GM21737 (cell line): ENCODE measurements around the gene HEG1.
A peak's percentile ranks its signal among the peaks of the same experiment; 100 is the strongest.

Experiments used
- ATAC-seq: cut with Tn5 transposase; IDR thresholded peaks from one replicate; pipeline ENCODE4 v1.9.1; 2021; ENCODE audit warnings: mild to moderate bottlenecking, moderate library complexity; ENCODE audit not compliant: unreplicated experiment

HEG1 gene

DNA sequence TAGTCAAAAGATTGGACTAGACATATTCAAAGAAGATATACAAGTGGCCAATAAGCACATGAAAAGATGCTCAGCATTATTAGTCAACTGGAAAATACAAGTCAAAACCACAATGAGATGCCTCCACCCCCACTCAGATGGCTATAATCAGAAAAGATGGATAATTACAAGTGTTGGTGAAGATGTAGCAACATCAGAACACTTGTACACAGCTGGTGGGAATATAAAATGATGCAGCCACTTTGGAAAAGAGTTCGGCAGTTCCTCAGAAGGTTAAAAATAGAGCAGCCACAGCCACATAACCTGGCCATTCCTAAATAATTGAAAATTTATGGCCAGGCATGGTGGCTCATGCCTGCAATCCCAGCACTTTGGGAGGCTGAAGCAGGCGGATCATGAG, 38.4 kb downstream of the HEG1 start:
- no peak for ATAC-seq

DNA sequence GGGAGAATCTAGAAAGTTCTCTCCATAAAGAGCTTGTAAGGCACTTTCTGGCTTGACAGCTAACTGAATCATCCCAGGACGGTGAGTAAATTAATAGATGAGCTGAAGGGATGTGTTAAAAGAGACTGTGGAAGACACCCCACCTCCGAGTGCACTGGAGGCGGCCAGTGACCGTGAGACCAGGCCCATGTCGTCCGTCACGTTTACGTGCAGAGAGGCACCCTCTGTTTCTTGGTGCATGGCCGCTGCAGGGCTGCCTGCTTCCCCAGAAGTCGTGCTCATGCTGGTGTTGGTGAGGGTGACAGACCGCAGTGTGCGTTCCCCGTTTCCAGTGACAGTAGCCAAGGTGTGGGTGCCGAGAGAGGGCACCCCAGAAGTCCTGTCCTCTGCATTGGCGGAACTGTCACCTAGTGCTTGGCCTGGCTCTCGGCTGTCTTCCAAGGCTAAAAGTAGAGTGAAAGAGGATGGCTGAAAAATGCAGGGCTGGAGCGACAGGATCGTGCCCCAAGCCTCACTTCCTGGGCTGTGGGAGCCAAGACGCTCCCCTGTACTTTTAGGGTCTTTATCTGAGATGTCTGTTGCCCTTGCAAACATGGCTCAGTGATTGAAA, 41.1 kb downstream of the HEG1 start:
- no peak for ATAC-seq

- ATAC-seq = no peak
Observed at GRCh38 chr3:125013095-125013494, 42.7 kb downstream of the HEG1 start.

- no peak for ATAC-seq
Observed at GRCh38 chr3:125011941-125012340, 43.9 kb downstream of the HEG1 start.

DNA sequence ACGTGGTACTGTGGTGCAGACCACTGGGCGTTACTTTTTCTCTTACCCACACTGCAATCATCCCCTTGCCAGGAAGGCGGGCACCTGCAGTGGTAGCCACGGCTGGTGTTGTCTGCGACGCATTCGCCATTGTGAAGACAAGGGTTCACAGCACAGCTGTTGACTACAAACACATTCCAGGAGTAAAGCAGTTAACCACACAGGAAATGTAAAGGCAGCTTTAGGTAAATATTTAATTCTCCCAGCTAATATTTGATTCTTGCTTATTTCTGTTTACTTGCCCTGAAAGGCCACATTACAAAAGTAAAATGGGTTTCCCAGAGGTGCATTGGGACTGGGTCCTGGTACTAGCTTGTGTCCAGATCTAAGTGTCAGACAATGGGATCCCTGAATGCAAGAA, 45.4 kb downstream of the HEG1 start:
- ATAC-seq = no peak

GRCh38 chr3:125008766-125009165, 47.0 kb downstream of the HEG1 start:
- no peak for ATAC-seq

GRCh38 chr3:125006291-125006731, 49.5 kb downstream of the HEG1 start:
- no peak for ATAC-seq

- ATAC-seq = no peak
Observed at GRCh38 chr3:125005676-125006075, 50.1 kb downstream of the HEG1 start.

DNA sequence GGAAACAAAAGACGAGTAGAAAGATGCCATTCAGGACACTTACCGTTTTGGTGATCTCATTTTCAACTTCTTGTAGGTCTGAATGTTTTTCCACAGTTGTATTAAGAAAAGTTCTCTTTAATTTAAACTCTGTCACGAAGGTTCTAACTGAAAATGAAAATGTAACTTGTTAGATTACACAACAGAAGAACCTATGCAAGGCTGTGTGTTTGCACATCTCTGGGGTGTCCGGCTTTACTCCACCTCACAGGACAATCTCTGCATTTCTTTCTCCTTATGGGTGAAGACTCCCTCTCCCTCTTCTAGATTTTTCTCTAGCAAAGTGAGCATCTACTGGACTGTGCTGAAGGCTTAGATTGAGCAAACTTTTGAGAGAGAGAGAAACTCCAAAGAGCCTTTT, 50.6 kb downstream of the HEG1 start:
- ATAC-seq = no peak

GRCh38 chr3:125003859-125004595, 51.8 kb downstream of the HEG1 start:
- no peak for ATAC-seq

DNA sequence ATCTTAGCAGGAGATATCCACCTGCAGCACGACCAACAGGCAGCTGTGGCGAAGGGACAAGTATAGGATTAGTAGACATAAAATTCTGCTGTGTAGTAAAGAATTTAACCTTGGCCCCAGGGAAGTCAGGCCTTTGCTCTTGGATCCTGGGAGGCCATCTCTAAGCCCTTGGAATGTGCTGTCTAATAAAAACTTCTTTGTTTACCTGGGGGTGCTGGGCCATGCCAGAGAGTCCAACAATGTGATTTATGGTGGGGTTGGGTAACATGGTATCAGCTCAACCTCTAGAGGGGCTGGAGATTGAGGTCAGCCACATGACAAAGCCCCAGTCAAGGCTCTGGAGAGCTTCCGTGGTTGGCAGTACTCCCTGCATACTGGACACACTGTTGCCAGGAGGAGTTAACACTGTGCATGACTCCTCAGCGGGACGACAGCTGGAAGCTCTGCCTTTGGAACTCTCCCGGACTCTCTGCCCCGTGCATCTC, 52.4 kb downstream of the HEG1 start:
- no peak for ATAC-seq

- no peak for ATAC-seq
Observed at GRCh38 chr3:125002414-125003368, 53.1 kb downstream of the HEG1 start.

DNA sequence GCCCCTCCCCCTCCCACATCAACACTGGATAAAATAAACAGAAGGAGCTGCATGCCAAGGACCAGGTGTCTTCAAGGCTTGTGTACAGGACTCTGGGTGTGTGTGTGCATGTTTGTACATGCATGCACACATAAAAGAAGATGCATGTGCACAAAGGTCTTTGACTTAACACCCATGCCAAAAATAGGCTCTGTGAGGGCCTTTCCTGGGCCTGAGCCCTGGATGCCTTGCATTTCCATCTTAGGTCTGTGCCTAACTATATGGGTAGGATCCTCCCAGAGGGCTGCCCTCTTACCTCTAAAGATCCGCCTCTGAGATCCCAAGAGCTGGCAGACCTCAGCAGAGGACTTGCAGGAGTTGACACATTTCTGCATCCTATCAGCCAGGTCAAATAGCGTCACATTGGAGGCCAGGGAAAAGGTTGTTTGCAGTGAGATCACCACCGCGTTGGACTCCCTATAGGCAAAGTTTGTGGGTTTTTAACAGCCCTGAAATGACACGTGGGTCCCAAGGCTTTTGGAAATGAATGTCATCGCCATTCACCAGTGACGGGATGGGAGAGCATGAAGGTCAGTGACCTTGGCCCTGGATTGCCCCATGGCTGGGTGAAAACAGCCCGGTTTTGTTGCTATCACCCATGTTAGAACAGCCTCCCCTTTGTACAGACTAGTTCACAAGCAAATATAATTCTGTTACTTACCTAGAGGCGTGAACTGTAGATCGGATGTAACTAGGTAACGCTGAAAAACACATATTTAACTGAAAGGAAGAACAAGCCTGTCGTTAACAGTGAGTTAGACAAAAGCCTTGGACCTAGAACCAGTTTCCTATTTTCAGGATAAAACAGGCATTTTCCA, 54.0 kb downstream of the HEG1 start:
- no peak for ATAC-seq

DNA sequence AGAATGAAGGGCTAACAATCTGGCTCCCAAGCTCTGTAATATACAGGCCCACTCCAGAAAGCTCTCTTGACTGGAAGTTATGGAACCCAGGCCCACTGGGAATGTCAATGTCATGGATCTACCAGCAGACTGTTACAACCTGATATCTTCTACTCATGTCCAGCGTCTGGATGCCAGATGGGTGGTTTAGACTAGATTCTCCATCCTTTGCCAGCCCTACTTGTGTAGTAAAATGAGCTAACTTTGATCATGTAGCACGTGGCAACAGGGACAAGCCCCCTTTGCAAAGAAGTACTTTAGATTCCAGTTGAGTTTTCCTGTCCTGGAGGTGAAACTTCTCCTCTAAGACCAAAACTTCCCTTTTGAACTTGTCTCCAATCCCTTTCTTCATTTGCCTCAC, 55.1 kb downstream of the HEG1 start:
- no peak for ATAC-seq

DNA sequence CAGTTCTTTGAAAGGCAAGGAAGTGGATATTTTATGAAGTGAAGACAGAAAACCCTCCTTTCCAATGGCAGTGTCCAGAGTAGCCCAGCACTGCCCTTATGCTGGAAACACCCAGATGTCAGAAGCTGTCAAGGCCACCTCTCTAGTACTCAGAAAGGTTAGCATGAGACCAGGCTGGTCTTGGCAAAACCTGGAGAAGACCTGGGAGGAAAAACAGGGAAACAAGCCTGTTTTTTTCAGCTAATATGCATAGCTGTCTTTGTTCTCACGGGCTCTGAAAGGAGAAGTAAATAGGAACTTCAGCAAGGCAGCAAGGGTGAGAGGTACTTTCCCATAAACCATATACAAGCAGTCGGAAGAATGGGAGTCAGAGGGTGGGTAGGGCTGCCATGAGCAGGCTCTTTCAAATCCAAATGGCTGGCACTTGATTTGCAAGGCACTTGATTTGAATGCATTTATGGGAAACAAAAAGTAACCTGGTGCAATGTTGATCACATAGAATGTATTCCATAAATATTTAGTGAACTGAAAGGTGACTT, 55.8 kb downstream of the HEG1 start:
- ATAC-seq = no peak

GRCh38 chr3:124999317-124999716, 56.5 kb downstream of the HEG1 start:
- no peak for ATAC-seq

DNA sequence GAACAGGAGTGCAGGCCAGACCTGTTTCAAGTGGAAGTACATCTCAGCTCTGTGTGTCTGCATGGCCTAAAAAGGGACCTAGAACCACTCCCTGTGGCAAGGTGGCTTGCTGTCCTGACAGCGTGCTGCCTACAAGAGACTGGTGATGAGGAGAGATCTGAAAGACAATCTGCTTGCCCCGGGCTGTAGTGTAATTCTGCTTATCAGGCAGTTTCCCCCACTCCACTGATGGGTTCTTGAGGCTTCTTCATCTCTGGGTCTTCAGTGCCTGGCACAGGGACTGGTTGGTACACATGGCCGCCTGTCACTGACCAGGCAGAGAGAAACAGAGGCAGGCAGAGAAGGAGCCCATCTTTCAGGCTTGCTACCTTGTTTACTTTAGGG, 57.6 kb downstream of the HEG1 start:
- no peak for ATAC-seq

- ATAC-seq = no peak
Observed at GRCh38 chr3:124997303-124998246, 58.2 kb downstream of the HEG1 start.

DNA sequence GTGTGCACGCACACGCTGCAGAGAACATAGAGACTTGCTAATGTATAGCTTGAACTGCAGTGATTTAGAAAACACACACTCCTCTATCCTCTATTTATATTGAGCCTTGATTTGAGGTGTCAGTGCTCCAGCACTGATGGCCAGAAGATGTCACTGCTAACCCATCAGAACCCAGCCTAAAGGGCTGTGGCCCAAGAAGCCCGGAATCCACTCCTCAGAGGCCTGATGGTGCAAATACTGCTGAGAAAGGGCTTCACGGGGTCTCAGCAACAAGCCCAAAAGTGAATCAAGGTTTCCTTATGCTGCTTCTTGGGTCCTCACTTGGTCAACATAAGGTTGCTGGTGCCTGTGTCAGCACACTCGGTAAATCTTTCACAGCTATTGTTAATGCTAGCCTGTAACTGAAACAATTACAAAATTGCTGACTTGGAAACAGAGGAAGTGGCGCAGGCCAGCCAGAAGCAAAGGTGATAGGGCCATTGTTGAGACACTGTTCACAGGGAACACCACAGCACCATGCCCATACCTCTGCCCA, 60.3 kb downstream of the HEG1 start:
- ATAC-seq = peak; percentile 69
